Heart left ventricle (tissue), 16 donors: ENCODE results near the gene CCDC85C. TPM values are rescaled to one million over a fixed set of nuclear protein-coding genes. Genes with fewer than 3 reads are reported as not detected.
A peak's percentile ranks its signal among the peaks of the same experiment; 100 is the strongest.

Source experiments
- ATAC-seq, 4 donors: fragments of 200-7000 bp; cut with Tn5 transposase; one replicate each; pipeline ENCODE4 v1.9.1; 2020 to 2022; ENCODE audit warnings: moderate library complexity in 4 of 4, mild to moderate bottlenecking in 3 of 4, moderate number of reproducible peaks in 1 of 4
- DNase-seq, 5 donors: peaks; one replicate each; pipeline ENCODE4 v3.0.0-alpha.2; 2020
- H3K27ac ChIP-seq, 12 donors: fragments of 200-600 bp; sonication (generic) in 4 of 12; one replicate each; pipeline versions ENCODE4 v1.5.0 to v1.8.0; 2016 to 2022; ENCODE audit warnings: mild to moderate bottlenecking in 2 of 12
- H3K27me3 ChIP-seq, 9 donors: fragments of 200-600 bp; sonication (generic) in 2 of 9; one replicate each; pipeline versions ENCODE4 v1.5.1 to v1.8.0; 2016 to 2022; ENCODE audit warnings: mild to moderate bottlenecking in 3 of 9
- H3K36me3 ChIP-seq, 9 donors: fragments of 200-600 bp; sonication (generic) in 2 of 9; one replicate each; pipeline versions ENCODE4 v1.5.0 to v1.8.0; 2018 to 2022; ENCODE audit warnings: mild to moderate bottlenecking in 2 of 9
- H3K4me1 ChIP-seq, 12 donors: fragments of 200-600 bp; sonication (generic) in 4 of 12; one replicate each; pipeline versions ENCODE4 v1.5.0 to v1.8.0; 2016 to 2022; ENCODE audit warnings: mild to moderate bottlenecking in 3 of 12
- H3K4me3 ChIP-seq, 12 donors: fragments of 200-600 bp; sonication (generic) in 4 of 12; one replicate each; pipeline versions ENCODE4 v1.5.0 to v1.8.0; 2017 to 2022; ENCODE audit warnings: mild to moderate bottlenecking in 9 of 12, moderate library complexity in 4 of 12
- H3K9me3 ChIP-seq, 12 donors: fragments of 200-600 bp; sonication (generic) in 4 of 12; one replicate each; pipeline versions ENCODE4 v1.5.0 to v1.8.0; 2016 to 2022; ENCODE audit warnings: mild to moderate bottlenecking in 1 of 12
- CTCF ChIP-seq, 12 donors: fragments of 200-600 bp; sonication (generic) in 4 of 12; IDR thresholded peaks; one replicate each; pipeline versions ENCODE4 v1.5.0 to v1.8.0; 2018 to 2022; ENCODE audit warnings: antibody characterized with exemption in 12 of 12, mild to moderate bottlenecking in 5 of 12
- POLR2A ChIP-seq, 2 donors: fragments of 450-650 bp; IDR thresholded peaks; one replicate each; pipeline ENCODE4 v1.6.1; 2017; ENCODE audit warnings: antibody characterized with exemption in 2 of 2, mild to moderate bottlenecking in 2 of 2, moderate library complexity in 2 of 2
- WGBS, 4 donors: extraction: QIAGEN DNeasy Blood & Tissue Kit in 2 of 4; methylation state at CpG; one replicate each; pipeline versions ENCODE4 v1.1.5 to v1.1.7; 2013 to 2018; 5-methylcytosine and 5-hydroxymethylcytosine counted together
- intact Hi-C, 10 donors: fragments of 100-400 bp; cut with DNase I; formaldehyde crosslinking; loops; one replicate each; pipeline versions ENCODE4 v1.11.1 to v1.14.2; 2022
- polyA plus RNA-seq, 2 donors: library from polyadenylated mRNA; stranded (reverse); fragments of 200-250 nt; gene quantifications; one replicate each; pipeline ENCODE4 v1.2.3, GENCODE V29; 2013
- total RNA-seq, 9 donors: library from RNA; depleted of rRNA in 2 of 9; stranded (reverse); fragments of >200 nt in 2 of 9; fragmentation: NEBNext Ultra II Directional in 3 of 9; extraction: Animal tissue kit (Norgen Biotek cat#: 25700) in 3 of 9; gene quantifications; one replicate each; pipeline versions ENCODE4 v1.1.0 to v1.2.4, GENCODE V29; 2016 to 2023
- donor health status: ischemic (EF 13 %, LVEDD 7.1; RV severe dilation, severe dysfunction).
- donor health status: healthy with polysubstance abuse.
- donor health status: DM: no; HTN: yes; CAD: no.
- donor health status: DM: no; HTN: no; CAD: no.
- donor health status: ischemic (EF 25% LVEDD 6.9; RV normal size, moderate dysfunction).
- donor health status: ischemic (EF 25% LVEDD 5.7; RV mildly dilated, moderate dysfunction).
- donor health status: healthy.
- donor health status: DM: yes; HTN: yes; CAD: no.
- donor health status: ischemic (EF 35%, LVEDD 5.7; RV mildly dilated, moderate dysfunction).
- donor health status: nonischemic (EF 11% LVEDD 7.7; RV severe dilation, severe dysfunction).
- donor health status: DM: yes; HTN: yes; CAD: no.
- donor health status: PGD.
- donor health status: ischemic (EF 29% LVEDD 5.4; RV normal size, mild dysfunction).
- donor health status: nonischemic (EF 23%, LVEDD 6.1; RV moderate dilation, normal function).

Gene CCDC85C
- total and polyA plus RNA-seq, 11 donors: 22.5 to 45.4 (median 29.7) TPM

- intact Hi-C loops: no loop called here
- Histone ChIP-seq H3K27ac (no peak overlapping the region), H3K4me1 (peaks cover 0 to 49% (median 25%) of the 10 kb centered on the region in 12 donors), H3K27me3 (no peaks in the 10 kb centered on the region), H3K36me3 (peaks cover 0 to 18% (median 16%) of the 10 kb centered on the region in 9 donors), H3K9me3 (no peaks in the 10 kb centered on the region), H3K4me3 (no peak overlapping the region)
- ATAC-seq: no peak
- TF ChIP-seq POLR2A (IDR thresholded peaks at IDR 0.05) (no peak), CTCF (IDR thresholded peaks at IDR 0.05) (no peak)
- DNase-seq: no peak
- WGBS, 4 donors: 67 to 78% (median 73%) methylated on average over 8 of the region's 8 CpGs
Measured at GRCh38 chr14:99468836-99469592, 135.0 kb downstream of the CCDC85C start.

GRCh38 chr14:99468081-99468480, 135.9 kb downstream of the CCDC85C start:
- no peaks in the 10 kb centered on the region for H3K27me3 ChIP-seq
- peak overlapping the region in 1 of 12 donors; percentile 4 for H3K27ac ChIP-seq
- peaks cover 0 to 48% (median 21%) of the 10 kb centered on the region in 12 donors for H3K4me1 ChIP-seq
- intact Hi-C loops: no loop called here
- H3K4me3 ChIP-seq: no peak overlapping the region
- TF ChIP-seq CTCF (IDR thresholded peaks at IDR 0.05) (no peak), POLR2A (IDR thresholded peaks at IDR 0.05) (no peak)
- H3K36me3 ChIP-seq: peaks cover 0 to 26% (median 25%) of the 10 kb centered on the region in 9 donors
- DNase-seq (no peak), ATAC-seq (peak in 1 of 4 donors; percentile 28)
- no peaks in the 10 kb centered on the region for H3K9me3 ChIP-seq
- 62 to 73% (median 69%) methylated on average over 4 of the region's 4 CpGs for WGBS, 4 donors

GRCh38 chr14:99467336-99468078, 136.5 kb downstream of the CCDC85C start:
- no peaks in the 10 kb centered on the region for H3K9me3 ChIP-seq
- no peak overlapping the region for H3K4me3 ChIP-seq
- H3K36me3 ChIP-seq: peaks cover 0 to 32% (median 31%) of the 10 kb centered on the region in 9 donors
- TF ChIP-seq CTCF (IDR thresholded peaks at IDR 0.05) (no peak), POLR2A (IDR thresholded peaks at IDR 0.05) (no peak)
- ATAC-seq (peak in 3 of 4 donors; percentile 55 to 73 (median 72)), DNase-seq (no peak)
- intact Hi-C loops: no loop called here
- H3K4me1 ChIP-seq: peaks cover 0 to 45% (median 18%) of the 10 kb centered on the region in 12 donors
- peak overlapping the region in 1 of 12 donors; percentile 4 for H3K27ac ChIP-seq
- WGBS, 4 donors: 35 to 44% (median 41%) methylated on average over 9 of the region's 9 CpGs
- H3K27me3 ChIP-seq: no peaks in the 10 kb centered on the region

DNA sequence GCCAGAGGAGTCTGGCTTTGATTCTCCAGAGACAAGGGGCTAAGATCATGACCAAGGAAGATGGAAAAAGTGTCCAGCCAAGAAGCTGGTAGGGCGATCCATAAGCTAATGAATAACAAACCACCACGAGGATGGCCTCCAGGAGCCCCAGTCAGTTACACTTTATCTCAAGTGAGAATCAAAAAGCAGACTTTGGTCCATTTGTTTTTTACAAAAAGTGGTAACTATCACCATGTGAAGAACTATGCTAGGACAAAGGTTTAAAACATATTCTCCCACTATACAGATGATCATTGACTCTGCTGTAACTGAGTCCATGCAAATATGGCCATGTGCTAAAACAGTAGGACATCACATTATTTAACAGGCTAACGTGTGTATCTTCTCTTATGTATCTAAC, 137.2 kb downstream of the CCDC85C start:
- Histone ChIP-seq H3K27me3 (no peaks in the 10 kb centered on the region), H3K4me1 (peaks cover 0 to 37% (median 18%) of the 10 kb centered on the region in 12 donors), H3K4me3 (no peak overlapping the region), H3K9me3 (no peaks in the 10 kb centered on the region), H3K36me3 (peaks cover 0 to 40% (median 38%) of the 10 kb centered on the region in 9 donors), H3K27ac (no peak overlapping the region)
- DNase-seq: no peak
- WGBS, 4 donors: 76 to 90% (median 84%) methylated on average over 3 of the region's 3 CpGs
- no peak for ATAC-seq
- intact Hi-C loops: no loop called here
- no peak for TF ChIP-seq POLR2A (IDR thresholded peaks at IDR 0.05)
